Measurements from ENCODE around the gene TMC1. TPM values are rescaled to one million over a fixed set of nuclear protein-coding genes. Genes with fewer than 3 reads are reported as not detected.

Gene TMC1
- total and polyA plus RNA-seq, 10 of the 15 experiments (the other 5 are each of a cell fraction or from before 2014, with no cell fraction given) = 0.06 to 0.94 (median 0.40) TPM; not detected in 1

DNA sequence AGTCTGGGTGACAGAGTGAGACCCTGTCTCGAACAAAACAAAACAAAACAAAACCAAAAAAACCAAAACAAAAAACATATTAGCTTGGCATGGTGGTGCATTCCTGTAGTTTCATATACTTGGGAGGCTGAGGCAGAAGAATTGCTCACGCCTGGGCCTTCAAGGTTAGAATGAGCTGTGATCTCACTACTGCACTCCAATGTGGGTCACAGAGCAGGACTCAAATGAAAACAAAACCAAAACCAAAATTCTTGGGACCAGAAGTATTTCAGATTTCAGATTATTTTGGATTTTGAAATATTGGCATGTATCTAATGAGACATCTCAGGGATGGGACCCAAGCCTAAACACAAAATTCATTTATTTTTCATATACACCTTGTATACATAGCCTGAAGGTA, 80.2 kb downstream of the TMC1 start:
- Histone ChIP-seq H3K27me3 (replicated peaks in 1 of 2; ENCODE audit: control insufficient read depth in 2 of 2, insufficient read depth in 2 of 2, low read length in 1 of 2) (no peaks in the 10 kb centered on the region), H3K9me3 (replicated peaks; ENCODE audit: control insufficient read depth, insufficient read depth, low read length) (no peaks in the 10 kb centered on the region), H4K20me1 (ENCODE audit: control insufficient read depth, insufficient read depth) (no peaks in the 10 kb centered on the region), H3K4me3 (peak overlapping the region; percentile 5; the same call in 1 of the 2 replicates), H3K36me3 (ENCODE audit: control insufficient read depth in 2 of 2, insufficient read depth in 2 of 2, low read length in 1 of 2) (no peaks in the 10 kb centered on the region), H3K4me1 (ENCODE audit: control insufficient read depth, insufficient read depth, low read length) (no peaks in the 10 kb centered on the region), H3K4me2 (ENCODE audit: control insufficient read depth, insufficient read depth) (0 out of 2 replicates have a peak overlapping the region, but pooled peaks have one; percentile 3), H3K9ac (ENCODE audit: control insufficient read depth, insufficient read depth, low read length) (no peak overlapping the region), H2AFZ (ENCODE audit: control insufficient read depth, low read depth, low read length) (peak overlapping the region; percentile 12; the same call in 1 of the 2 replicates), H3K27ac (ENCODE audit: control insufficient read depth, insufficient read depth) (no peak overlapping the region), H3K79me2 (ENCODE audit: control insufficient read depth, insufficient read depth, low read length) (no peaks in the 10 kb centered on the region)
- ChIA-PET POLR2A (no interaction called here), RAD21 (ENCODE audit: unreplicated experiment) (interaction anchor here (2.1 kb wide), 1 partner anchor 322 kb away, joined by 11 read pairs; no protein-coding TSS in a partner anchor), CTCF (interaction anchor here (0.7 to 4.7 kb wide), 4 partner anchors 10 to 321 kb away, joined by 3 to 30 read pairs (median 4); no protein-coding TSS in a partner anchor), SMC1A (ENCODE audit: uncharacterized antibody, unreplicated experiment) (interaction anchor here (1.7 kb wide), 1 partner anchor 323 kb away, joined by 3 read pairs; no protein-coding TSS in a partner anchor)
- ATAC-seq (0 out of 3 replicates have a peak, but pooled peaks have one; percentile 27), FAIRE-seq (no peak), DNase-seq (ENCODE audit: low read depth, low spot score) (no peak)
- TF ChIP-seq IKZF2 (IDR thresholded peaks at IDR 0.05) (no peak), IRF4 (IDR thresholded peaks at IDR 0.05; ENCODE audit: low read depth, low read length) (no peak), RAD21 (IDR thresholded peaks at IDR 0.05; ENCODE audit: insufficient read depth, low read depth, low read length) (no peak)
- TF ChIP-seq, protein P1, sequence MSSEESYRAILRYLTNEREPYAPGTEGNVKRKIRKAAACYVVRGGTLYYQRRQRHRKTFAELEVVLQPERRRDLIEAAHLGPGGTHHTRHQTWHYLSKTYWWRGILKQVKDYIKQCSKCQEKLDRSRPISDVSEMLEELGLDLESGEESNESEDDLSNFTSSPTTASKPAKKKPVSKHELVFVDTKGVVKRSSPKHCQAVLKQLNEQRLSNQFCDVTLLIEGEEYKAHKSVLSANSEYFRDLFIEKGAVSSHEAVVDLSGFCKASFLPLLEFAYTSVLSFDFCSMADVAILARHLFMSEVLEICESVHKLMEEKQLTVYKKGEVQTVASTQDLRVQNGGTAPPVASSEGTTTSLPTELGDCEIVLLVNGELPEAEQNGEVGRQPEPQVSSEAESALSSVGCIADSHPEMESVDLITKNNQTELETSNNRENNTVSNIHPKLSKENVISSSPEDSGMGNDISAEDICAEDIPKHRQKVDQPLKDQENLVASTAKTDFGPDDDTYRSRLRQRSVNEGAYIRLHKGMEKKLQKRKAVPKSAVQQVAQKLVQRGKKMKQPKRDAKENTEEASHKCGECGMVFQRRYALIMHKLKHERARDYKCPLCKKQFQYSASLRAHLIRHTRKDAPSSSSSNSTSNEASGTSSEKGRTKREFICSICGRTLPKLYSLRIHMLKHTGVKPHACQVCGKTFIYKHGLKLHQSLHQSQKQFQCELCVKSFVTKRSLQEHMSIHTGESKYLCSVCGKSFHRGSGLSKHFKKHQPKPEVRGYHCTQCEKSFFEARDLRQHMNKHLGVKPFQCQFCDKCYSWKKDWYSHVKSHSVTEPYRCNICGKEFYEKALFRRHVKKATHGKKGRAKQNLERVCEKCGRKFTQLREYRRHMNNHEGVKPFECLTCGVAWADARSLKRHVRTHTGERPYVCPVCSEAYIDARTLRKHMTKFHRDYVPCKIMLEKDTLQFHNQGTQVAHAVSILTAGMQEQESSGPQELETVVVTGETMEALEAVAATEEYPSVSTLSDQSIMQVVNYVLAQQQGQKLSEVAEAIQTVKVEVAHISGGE (CRISPR knock-in tag; IDR thresholded peaks at IDR 0.05) = no peak
- WGBS (ENCODE audit: insufficient coverage, insufficient replicate concordance, low lambda C conversion rate, missing lambda C conversion rate) = 39% methylated on average over 2 of the region's 2 CpGs
- in situ Hi-C loops (cut with MboI) (no loop called here), intact Hi-C loops (cut with micrococcal nuclease; ENCODE audit: unreplicated experiment) (loop anchor here (5.0 kb wide), 1 partner anchor 221 kb away; no protein-coding TSS in a partner anchor)
- no TSS peak for BruUV-seq (replicated peaks)

Measured in GM12878 (cell line).